Measurements from ENCODE around the gene RTTN. TPM values are rescaled to one million over a fixed set of nuclear protein-coding genes. Genes with fewer than 3 reads are reported as not detected.

RTTN gene
- total and polyA plus RNA-seq, 9 of the 15 experiments (the other 6 are each of a cell fraction or from before 2014, with no cell fraction given), result 3.1 to 18.3 (median 10.6) TPM

DNA sequence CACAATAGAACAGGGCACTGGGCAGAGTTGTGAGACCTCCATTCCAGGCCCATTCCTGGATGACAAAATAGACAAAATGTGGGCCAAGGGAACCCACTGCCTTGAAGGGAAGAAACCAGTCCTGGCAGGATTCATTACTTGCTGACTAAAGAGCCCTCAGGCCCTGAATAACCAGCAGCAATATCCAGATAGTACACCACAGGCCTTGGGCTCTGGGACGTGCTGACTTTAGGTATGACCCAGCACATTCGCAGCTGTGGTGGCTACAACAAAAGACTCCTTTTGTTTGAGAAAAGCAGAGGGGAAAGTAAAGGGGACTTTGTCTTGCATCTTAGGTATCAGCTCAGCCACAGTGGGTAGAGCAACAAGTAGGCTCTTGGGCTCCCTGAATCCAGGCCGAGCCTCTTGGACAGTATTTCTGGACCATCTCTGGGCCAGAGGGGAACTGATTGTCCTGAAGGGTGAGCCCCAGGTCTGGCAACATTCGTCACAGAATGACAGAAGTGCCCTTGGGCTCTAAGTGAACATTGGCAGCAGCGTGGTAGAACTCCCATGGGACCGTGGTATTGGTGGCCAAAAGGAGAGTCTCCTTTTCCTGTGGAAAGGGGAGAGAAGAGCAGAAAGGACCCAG, 167.9 kb downstream of the RTTN start (continued):
- TF ChIP-seq, protein P1, sequence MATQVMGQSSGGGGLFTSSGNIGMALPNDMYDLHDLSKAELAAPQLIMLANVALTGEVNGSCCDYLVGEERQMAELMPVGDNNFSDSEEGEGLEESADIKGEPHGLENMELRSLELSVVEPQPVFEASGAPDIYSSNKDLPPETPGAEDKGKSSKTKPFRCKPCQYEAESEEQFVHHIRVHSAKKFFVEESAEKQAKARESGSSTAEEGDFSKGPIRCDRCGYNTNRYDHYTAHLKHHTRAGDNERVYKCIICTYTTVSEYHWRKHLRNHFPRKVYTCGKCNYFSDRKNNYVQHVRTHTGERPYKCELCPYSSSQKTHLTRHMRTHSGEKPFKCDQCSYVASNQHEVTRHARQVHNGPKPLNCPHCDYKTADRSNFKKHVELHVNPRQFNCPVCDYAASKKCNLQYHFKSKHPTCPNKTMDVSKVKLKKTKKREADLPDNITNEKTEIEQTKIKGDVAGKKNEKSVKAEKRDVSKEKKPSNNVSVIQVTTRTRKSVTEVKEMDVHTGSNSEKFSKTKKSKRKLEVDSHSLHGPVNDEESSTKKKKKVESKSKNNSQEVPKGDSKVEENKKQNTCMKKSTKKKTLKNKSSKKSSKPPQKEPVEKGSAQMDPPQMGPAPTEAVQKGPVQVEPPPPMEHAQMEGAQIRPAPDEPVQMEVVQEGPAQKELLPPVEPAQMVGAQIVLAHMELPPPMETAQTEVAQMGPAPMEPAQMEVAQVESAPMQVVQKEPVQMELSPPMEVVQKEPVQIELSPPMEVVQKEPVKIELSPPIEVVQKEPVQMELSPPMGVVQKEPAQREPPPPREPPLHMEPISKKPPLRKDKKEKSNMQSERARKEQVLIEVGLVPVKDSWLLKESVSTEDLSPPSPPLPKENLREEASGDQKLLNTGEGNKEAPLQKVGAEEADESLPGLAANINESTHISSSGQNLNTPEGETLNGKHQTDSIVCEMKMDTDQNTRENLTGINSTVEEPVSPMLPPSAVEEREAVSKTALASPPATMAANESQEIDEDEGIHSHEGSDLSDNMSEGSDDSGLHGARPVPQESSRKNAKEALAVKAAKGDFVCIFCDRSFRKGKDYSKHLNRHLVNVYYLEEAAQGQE (IDR thresholded peaks at IDR 0.05; ENCODE audit: borderline replicate concordance), result peak; percentile 54
- TF ChIP-seq, protein P1 (CRISPR knock-in tag; IDR thresholded peaks at IDR 0.05; ENCODE audit: low read depth), result no peak
- TF ChIP-seq CBFA2T2 (conservative IDR thresholded peaks at IDR 0.05) (0 out of 2 replicates have a peak, but pooled peaks have one; percentile 16), GABPB2 (CRISPR knock-in tag; conservative IDR thresholded peaks at IDR 0.05) (no peak), ZNF316 (IDR thresholded peaks at IDR 0.05) (peak; percentile 64), MAFG (tag; conservative IDR thresholded peaks at IDR 0.05) (peak; percentile 66), CBFA2T3 (IDR thresholded peaks at IDR 0.05) (peak; percentile 40; the same call in 1 of the 2 replicates), C11orf30 (IDR thresholded peaks at IDR 0.05; ENCODE audit: low read depth) (peak; percentile 57), TCF3 (CRISPR knock-in tag; IDR thresholded peaks at IDR 0.05) (0 out of 2 replicates have a peak, but pooled peaks have one; percentile 31), RFX1 (IDR thresholded peaks at IDR 0.05) (no peak), NFE2 (IDR thresholded peaks at IDR 0.05; ENCODE audit: low read depth) (peak; percentile 72), ZKSCAN3 (CRISPR knock-in tag; IDR thresholded peaks at IDR 0.05) (no peak)
